T-helper 1 cell treated with Interleukin-12 subunit alpha and Interleukin-12 subunit beta and Interleukin-4 antibody, amounts not matched to agents 30 ng/mL and 1 ng/mL, for 36 hours (primary cell): ENCODE results near the gene PARP4. TPM values are rescaled to one million over a fixed set of nuclear protein-coding genes. Genes with fewer than 3 reads are reported as not detected.
"Not testable (repeated sequence)": the region's sequence is repeated elsewhere in the genome, so short reads cannot be mapped to it uniquely, and the experiment has no call there.

Experiments
- intact Hi-C: fragments of 100-400 bp; cut with micrococcal nuclease; formaldehyde crosslinking; loops from one replicate; pipeline ENCODE4 v1.15.1; 2024
- total RNA-seq: library from RNA; stranded (reverse); gene quantifications from 2 replicates; pipeline ENCODE4 v1.2.3, GENCODE V29; 2022

PARP4 gene
- 69.6 and 70.3 TPM in 2 replicates for total RNA-seq

- intact Hi-C loops: loop anchor here (1.0 to 5.0 kb wide), 13 partner anchors 43 to 1135 kb away; partner anchors contain the start of genes ATP12A, MTMR6, NUP58 and SPATA13
Observed at GRCh38 chr13:24512197-24512907, at the start of gene PARP4. Gene PARP4 (minus strand): TSS chr13:24512778. CDS start chr13:24503776, 9,002 bp downstream.

DNA sequence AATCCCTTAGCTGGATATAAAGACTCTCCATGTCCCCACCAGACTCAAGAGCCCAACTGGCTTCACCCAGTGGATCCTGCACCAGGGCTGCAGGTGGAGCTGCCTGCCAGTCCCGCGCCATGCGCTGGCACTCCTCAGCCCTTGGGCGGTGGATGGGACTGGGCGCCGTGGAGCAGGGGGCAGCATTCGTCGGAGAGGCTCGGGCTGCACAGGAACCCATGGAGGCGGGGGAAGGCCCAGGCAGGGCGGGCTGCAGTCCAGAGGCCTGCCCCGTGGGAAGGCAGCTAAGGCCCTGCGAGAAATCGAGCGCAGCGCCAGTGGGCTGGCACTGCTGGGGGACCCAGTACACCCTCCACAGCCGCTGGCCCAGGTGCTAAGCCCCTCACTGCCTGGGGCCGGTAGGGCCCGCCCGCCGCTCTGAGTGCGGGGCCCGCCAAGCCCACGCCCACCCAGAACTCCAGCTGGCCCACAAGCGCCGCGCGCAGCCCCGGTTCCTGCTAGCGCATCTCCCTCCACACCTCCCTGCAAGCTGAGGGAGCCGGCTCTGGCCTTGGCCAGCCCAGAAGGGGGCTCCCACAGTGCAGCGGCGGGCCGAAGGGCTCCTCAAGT is 48.1 kb upstream of the PARP4 start:
- intact Hi-C loops: not testable (repeated sequence)

- intact Hi-C loops: loop anchor here (10.0 kb wide), 1 partner anchor 255 kb away; the partner anchor contains the start of gene C1QTNF9
Observed at GRCh38 chr13:24559431-24560218, 47.0 kb upstream of the PARP4 start.

DNA sequence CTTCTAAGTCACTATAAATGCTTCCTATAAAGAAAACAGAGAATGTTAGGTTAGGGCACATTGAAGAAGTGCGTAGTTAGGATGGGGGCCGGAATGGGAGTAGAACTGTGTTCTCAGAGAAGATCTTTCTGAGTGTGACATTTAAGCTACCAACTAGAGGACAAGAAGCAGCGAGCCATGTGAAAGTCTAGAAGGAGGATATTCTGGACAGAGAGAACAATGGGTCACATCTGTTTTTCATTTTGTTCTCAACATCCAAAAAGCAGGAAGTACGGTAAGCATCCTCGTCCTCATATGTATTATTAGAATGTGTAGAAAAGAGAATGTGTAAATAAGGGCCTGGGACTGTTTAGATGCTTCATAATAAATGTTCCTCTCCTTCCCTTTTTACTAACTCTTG is 44.5 kb upstream of the PARP4 start:
- intact Hi-C loops: loop anchor here (10.0 kb wide), 1 partner anchor 252 kb away; the partner anchor contains the start of gene C1QTNF9

GRCh38 chr13:24553892-24554291 is 41.3 kb upstream of the PARP4 start:
- intact Hi-C loops: loop anchor here (10.0 kb wide), 1 partner anchor 249 kb away; the partner anchor contains the start of gene C1QTNF9

DNA sequence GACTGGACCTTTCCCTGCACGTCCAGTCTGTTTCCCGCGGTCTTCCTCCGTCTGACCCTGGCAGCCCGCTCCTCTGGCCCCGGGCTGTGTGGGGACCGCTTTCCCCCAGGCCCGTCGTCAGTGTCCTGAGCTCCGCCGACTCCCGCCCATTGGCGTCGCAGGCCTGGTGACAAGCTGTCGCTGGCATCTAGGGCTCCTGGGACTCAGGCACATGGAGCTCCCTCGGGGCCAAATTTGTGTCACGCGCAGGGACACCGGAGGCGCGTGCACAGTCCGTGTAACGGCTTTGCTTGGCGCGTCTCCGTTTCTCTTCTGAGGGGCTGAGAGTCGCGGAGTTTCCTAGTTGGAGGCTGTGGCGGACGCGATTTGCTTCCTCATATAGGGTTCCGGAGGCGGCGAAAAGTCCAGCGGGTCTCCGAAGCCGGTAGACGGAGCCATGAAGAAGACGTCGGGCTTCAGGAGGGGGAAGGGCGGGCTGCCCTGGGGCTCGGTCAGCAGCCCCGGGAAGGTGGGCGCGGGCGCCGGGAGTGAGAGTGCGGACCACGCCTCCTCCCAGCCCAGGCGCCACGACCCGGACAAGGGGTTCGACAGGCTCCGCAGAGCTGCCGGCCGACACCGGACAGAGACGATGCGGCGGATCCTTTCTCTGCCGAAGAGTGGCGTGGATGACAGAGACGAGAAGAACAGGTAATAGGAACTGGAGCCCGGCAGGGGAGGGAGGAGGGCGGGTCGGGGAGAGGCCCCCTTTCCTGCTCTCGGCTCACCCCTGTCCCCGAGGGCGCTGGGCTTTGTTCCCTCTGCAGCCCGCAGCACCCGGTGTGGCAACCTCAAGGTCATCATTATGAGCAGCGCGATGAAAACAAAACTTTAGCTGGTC is 29.1 kb upstream of the PARP4 start:
- intact Hi-C loops: not testable (repeated sequence)

- intact Hi-C loops: no loop called here
Observed at GRCh38 chr13:24541127-24541475, 28.5 kb upstream of the PARP4 start.

GRCh38 chr13:24540236-24541126 is 27.9 kb upstream of the PARP4 start:
- intact Hi-C loops: no loop called here

- intact Hi-C loops: no loop called here
Observed at GRCh38 chr13:24539500-24540165, 27.1 kb upstream of the PARP4 start.

GRCh38 chr13:24529478-24529877 is 16.9 kb upstream of the PARP4 start:
- intact Hi-C loops: no loop called here

DNA sequence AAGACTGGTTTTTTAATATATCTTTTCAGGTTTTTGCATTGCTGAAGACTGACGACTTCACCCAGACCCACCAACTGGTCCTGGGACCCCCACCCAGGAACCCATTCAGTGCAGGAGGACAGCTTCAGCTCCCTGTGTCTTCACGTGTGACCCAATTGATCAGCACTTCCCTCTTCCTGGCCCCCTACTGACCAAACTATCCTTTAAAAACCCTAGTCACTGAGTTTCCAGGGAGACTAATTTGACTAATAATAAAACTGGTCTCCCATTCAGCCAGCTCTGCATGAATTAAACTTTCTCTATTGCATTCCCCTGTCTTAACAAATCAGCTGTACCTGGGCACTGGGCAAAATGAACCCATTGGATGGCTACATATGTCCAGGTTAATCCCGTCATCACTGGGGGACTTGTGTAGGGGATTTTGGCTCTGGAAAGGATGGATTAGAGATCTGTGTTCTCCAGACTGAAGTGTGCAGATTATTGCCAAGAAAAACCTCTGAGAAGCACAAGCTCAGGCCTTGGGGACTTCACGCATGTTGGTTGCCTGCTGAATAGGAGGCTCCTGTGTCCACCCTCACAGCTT is 16.3 kb upstream of the PARP4 start:
- intact Hi-C loops: no loop called here

GRCh38 chr13:24527266-24527775 is 14.7 kb upstream of the PARP4 start:
- intact Hi-C loops: no loop called here

DNA sequence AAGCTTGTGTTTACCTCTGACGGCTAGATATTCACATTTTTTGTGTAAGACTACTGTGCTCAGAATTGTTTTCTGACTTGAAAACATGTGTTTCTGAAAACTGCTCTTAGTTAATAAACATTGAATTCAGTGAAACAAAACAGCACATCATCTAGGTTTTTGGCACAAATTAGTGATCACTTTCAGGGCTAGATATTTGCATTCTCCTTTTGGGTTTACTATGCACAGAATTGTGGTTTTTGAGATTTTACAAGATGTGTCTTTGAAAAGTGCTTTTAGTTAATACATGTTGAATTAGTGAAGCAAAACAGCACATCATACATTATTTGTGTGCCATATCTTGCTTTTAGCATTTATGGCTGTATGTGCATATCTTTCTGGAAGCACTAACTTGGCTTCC is 8.2 kb upstream of the PARP4 start:
- intact Hi-C loops: no loop called here

GRCh38 chr13:24516919-24517318 is 4.3 kb upstream of the PARP4 start:
- intact Hi-C loops: no loop called here

DNA sequence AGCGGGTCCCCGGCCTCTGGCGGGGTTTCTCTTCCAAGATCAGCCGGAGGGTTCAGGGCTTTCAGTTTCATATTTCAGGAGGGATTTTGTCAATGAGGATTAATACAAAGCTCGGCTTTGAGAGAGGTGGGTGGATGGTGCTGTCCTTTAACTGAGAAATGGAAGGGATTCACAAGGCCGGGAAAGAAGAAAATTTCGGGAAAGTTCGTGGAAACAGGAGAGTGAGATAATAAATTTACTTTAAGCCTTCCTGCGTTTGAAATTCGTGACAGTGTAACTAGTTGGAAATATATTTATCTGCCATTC is 283 bp upstream of the PARP4 start:
- intact Hi-C loops: loop anchor here (1.0 to 5.0 kb wide), 13 partner anchors 42 to 1136 kb away; partner anchors contain the start of genes ATP12A, MTMR6, NUP58 and SPATA13

DNA sequence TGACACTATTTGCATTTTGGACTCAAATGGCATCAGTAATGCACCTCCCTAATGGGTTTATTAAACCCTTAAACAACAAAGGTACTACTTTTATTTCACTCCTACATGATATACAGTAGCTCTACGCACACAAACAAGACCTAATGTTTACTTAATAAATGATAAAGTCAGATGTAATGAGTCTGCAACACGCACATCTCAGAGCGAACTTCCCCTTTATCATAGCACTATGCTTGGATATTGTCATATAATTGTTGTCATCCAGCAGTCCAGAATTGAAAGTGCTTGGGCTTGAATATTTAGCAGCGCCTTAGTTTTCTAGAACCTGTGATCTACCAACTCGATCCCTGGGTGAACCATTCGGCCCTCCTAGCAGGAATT is 772 bp downstream of the PARP4 start:
- intact Hi-C loops: loop anchor here (1.0 to 5.0 kb wide), 16 partner anchors 19 to 1135 kb away; partner anchors contain the start of genes ATP12A, MTMR6, NUP58 and SPATA13

GRCh38 chr13:24511019-24511815 is 1.4 kb downstream of the PARP4 start:
- intact Hi-C loops: loop anchor here (1.0 to 5.0 kb wide), 10 partner anchors 20 to 1134 kb away; partner anchors contain the start of genes ATP12A, MTMR6, NUP58 and SPATA13
